Measurements from ENCODE around the gene THRB.

THRB gene

GRCh38 chr3:24156466-24156865 lies 338.2 kb downstream of the THRB start:
- Histone ChIP-seq H3K4me1 (ENCODE audit: control insufficient read depth, low read depth, low read length) (no peaks in the 10 kb centered on the region), H4K8ac (ENCODE audit: low read depth, low read length) (no peak overlapping the region), H3K79me1 (ENCODE audit: low read length) (no peaks in the 10 kb centered on the region), H2BK5ac (ENCODE audit: low read length) (no peak overlapping the region), H3K23ac (ENCODE audit: low read length) (no peak overlapping the region), H4K5ac (ENCODE audit: low read length) (no peak overlapping the region), H3K18ac (ENCODE audit: low read length) (no peak overlapping the region), H3K79me2 (ENCODE audit: control insufficient read depth, insufficient read depth, low read length) (no peaks in the 10 kb centered on the region), H3K4me3 (ENCODE audit: low read length) (no peak overlapping the region), H2AK5ac (ENCODE audit: low read length) (no peak overlapping the region), H3K27me3 (ENCODE audit: insufficient read depth, low read length, poor library complexity) (no peaks in the 10 kb centered on the region), H3K36me3 (ENCODE audit: control insufficient read depth, insufficient read depth, low read length) (no peaks in the 10 kb centered on the region), H3K56ac (ENCODE audit: low read length) (no peak overlapping the region), H2BK15ac (replicated peaks; ENCODE audit: low read depth) (no peak overlapping the region), H3K27ac (ENCODE audit: low read depth, low read length) (no peak overlapping the region), H3K9ac (ENCODE audit: low read length) (no peak overlapping the region), H3K4me2 (ENCODE audit: low read length) (no peak overlapping the region), H2BK120ac (ENCODE audit: low read depth, low read length) (no peak overlapping the region), H3K4ac (ENCODE audit: low read depth, low read length) (no peak overlapping the region)
- no CpG with 5 or more reads among the region's 2 CpGs for WGBS (ENCODE audit: extremely low coverage, insufficient coverage, low lambda C conversion rate)
- DNase-seq = peak; percentile 76

GRCh38 chr3:24155276-24155675 lies 339.4 kb downstream of the THRB start:
- Histone ChIP-seq H2BK5ac (ENCODE audit: low read length) (no peak overlapping the region), H3K4me1 (ENCODE audit: control insufficient read depth, low read depth, low read length) (no peaks in the 10 kb centered on the region), H3K18ac (ENCODE audit: low read length) (no peak overlapping the region), H2BK120ac (ENCODE audit: low read depth, low read length) (no peak overlapping the region), H3K36me3 (ENCODE audit: control insufficient read depth, insufficient read depth, low read length) (no peaks in the 10 kb centered on the region), H4K5ac (ENCODE audit: low read length) (no peak overlapping the region), H2AK5ac (ENCODE audit: low read length) (no peak overlapping the region), H3K9ac (ENCODE audit: low read length) (no peak overlapping the region), H3K27ac (ENCODE audit: low read depth, low read length) (no peak overlapping the region), H3K4me2 (ENCODE audit: low read length) (no peak overlapping the region), H3K79me1 (ENCODE audit: low read length) (no peaks in the 10 kb centered on the region), H4K8ac (ENCODE audit: low read depth, low read length) (no peak overlapping the region), H3K4ac (ENCODE audit: low read depth, low read length) (no peak overlapping the region), H3K4me3 (ENCODE audit: low read length) (no peak overlapping the region), H3K27me3 (ENCODE audit: insufficient read depth, low read length, poor library complexity) (no peaks in the 10 kb centered on the region), H2BK15ac (replicated peaks; ENCODE audit: low read depth) (no peak overlapping the region), H3K56ac (ENCODE audit: low read length) (no peak overlapping the region), H3K79me2 (ENCODE audit: control insufficient read depth, insufficient read depth, low read length) (no peaks in the 10 kb centered on the region), H3K23ac (ENCODE audit: low read length) (no peak overlapping the region)
- DNase-seq = no peak

- Histone ChIP-seq H2AK5ac (ENCODE audit: low read length) (no peak overlapping the region), H3K4ac (ENCODE audit: low read depth, low read length) (no peak overlapping the region), H3K36me3 (ENCODE audit: control insufficient read depth, insufficient read depth, low read length) (no peaks in the 10 kb centered on the region), H3K79me1 (ENCODE audit: low read length) (no peaks in the 10 kb centered on the region), H3K4me3 (ENCODE audit: low read length) (no peak overlapping the region), H3K27me3 (ENCODE audit: insufficient read depth, low read length, poor library complexity) (no peaks in the 10 kb centered on the region), H3K4me2 (ENCODE audit: low read length) (no peak overlapping the region), H3K18ac (ENCODE audit: low read length) (no peak overlapping the region), H2BK5ac (ENCODE audit: low read length) (no peak overlapping the region), H3K9ac (ENCODE audit: low read length) (no peak overlapping the region), H2BK120ac (ENCODE audit: low read depth, low read length) (no peak overlapping the region), H3K4me1 (ENCODE audit: control insufficient read depth, low read depth, low read length) (no peaks in the 10 kb centered on the region), H3K56ac (ENCODE audit: low read length) (no peak overlapping the region), H4K5ac (ENCODE audit: low read length) (no peak overlapping the region), H3K27ac (ENCODE audit: low read depth, low read length) (no peak overlapping the region), H2BK15ac (replicated peaks; ENCODE audit: low read depth) (no peak overlapping the region), H4K8ac (ENCODE audit: low read depth, low read length) (no peak overlapping the region), H3K23ac (ENCODE audit: low read length) (no peak overlapping the region), H3K79me2 (ENCODE audit: control insufficient read depth, insufficient read depth, low read length) (no peaks in the 10 kb centered on the region)
- DNase-seq = no peak
- no CpG with 5 or more reads among the region's 1 CpG for WGBS (ENCODE audit: extremely low coverage, insufficient coverage, low lambda C conversion rate)
Observed at GRCh38 chr3:24154781-24155180, 339.9 kb downstream of the THRB start.

- no peak overlapping the region for H2BK120ac ChIP-seq (ENCODE audit: low read depth, low read length)
- H3K4me1 ChIP-seq (ENCODE audit: control insufficient read depth, low read depth, low read length) = no peaks in the 10 kb centered on the region
- no peaks in the 10 kb centered on the region for H3K27me3 ChIP-seq (ENCODE audit: insufficient read depth, low read length, poor library complexity)
- H3K79me2 ChIP-seq (ENCODE audit: control insufficient read depth, insufficient read depth, low read length) = no peaks in the 10 kb centered on the region
- H3K23ac ChIP-seq (ENCODE audit: low read length) = no peak overlapping the region
- no peak overlapping the region for H2BK5ac ChIP-seq (ENCODE audit: low read length)
- no peak overlapping the region for H3K4ac ChIP-seq (ENCODE audit: low read depth, low read length)
- no CpG with 5 or more reads among the region's 2 CpGs for WGBS (ENCODE audit: extremely low coverage, insufficient coverage, low lambda C conversion rate)
- no peak overlapping the region for H2BK15ac ChIP-seq (replicated peaks; ENCODE audit: low read depth)
- H3K56ac ChIP-seq (ENCODE audit: low read length) = no peak overlapping the region
- no peak overlapping the region for H4K8ac ChIP-seq (ENCODE audit: low read depth, low read length)
- H3K4me3 ChIP-seq (ENCODE audit: low read length) = no peak overlapping the region
- H3K4me2 ChIP-seq (ENCODE audit: low read length) = no peak overlapping the region
- H3K79me1 ChIP-seq (ENCODE audit: low read length) = no peaks in the 10 kb centered on the region
- no peak overlapping the region for H3K9ac ChIP-seq (ENCODE audit: low read length)
- no peak overlapping the region for H2AK5ac ChIP-seq (ENCODE audit: low read length)
- no peak overlapping the region for H4K5ac ChIP-seq (ENCODE audit: low read length)
- no peak overlapping the region for H3K27ac ChIP-seq (ENCODE audit: low read depth, low read length)
- no peaks in the 10 kb centered on the region for H3K36me3 ChIP-seq (ENCODE audit: control insufficient read depth, insufficient read depth, low read length)
- no peak overlapping the region for H3K18ac ChIP-seq (ENCODE audit: low read length)
- no peak for DNase-seq
Observed at GRCh38 chr3:24154013-24154695, 340.5 kb downstream of the THRB start.

GRCh38 chr3:24151594-24151993 lies 343.1 kb downstream of the THRB start:
- H2BK5ac ChIP-seq (ENCODE audit: low read length) = no peak overlapping the region
- H3K27ac ChIP-seq (ENCODE audit: low read depth, low read length) = no peak overlapping the region
- H3K4me1 ChIP-seq (ENCODE audit: control insufficient read depth, low read depth, low read length) = no peaks in the 10 kb centered on the region
- no peak overlapping the region for H4K8ac ChIP-seq (ENCODE audit: low read depth, low read length)
- H4K5ac ChIP-seq (ENCODE audit: low read length) = no peak overlapping the region
- H3K4ac ChIP-seq (ENCODE audit: low read depth, low read length) = no peak overlapping the region
- H3K4me2 ChIP-seq (ENCODE audit: low read length) = no peak overlapping the region
- no peak overlapping the region for H2BK15ac ChIP-seq (replicated peaks; ENCODE audit: low read depth)
- WGBS (ENCODE audit: extremely low coverage, insufficient coverage, low lambda C conversion rate) = no CpG with 5 or more reads among the region's 3 CpGs
- no peak overlapping the region for H3K23ac ChIP-seq (ENCODE audit: low read length)
- H3K56ac ChIP-seq (ENCODE audit: low read length) = no peak overlapping the region
- H3K18ac ChIP-seq (ENCODE audit: low read length) = no peak overlapping the region
- no peak overlapping the region for H2AK5ac ChIP-seq (ENCODE audit: low read length)
- no peaks in the 10 kb centered on the region for H3K27me3 ChIP-seq (ENCODE audit: insufficient read depth, low read length, poor library complexity)
- H3K9ac ChIP-seq (ENCODE audit: low read length) = no peak overlapping the region
- no peak for DNase-seq
- H3K79me2 ChIP-seq (ENCODE audit: control insufficient read depth, insufficient read depth, low read length) = no peaks in the 10 kb centered on the region
- H3K79me1 ChIP-seq (ENCODE audit: low read length) = no peaks in the 10 kb centered on the region
- no peaks in the 10 kb centered on the region for H3K36me3 ChIP-seq (ENCODE audit: control insufficient read depth, insufficient read depth, low read length)
- H2BK120ac ChIP-seq (ENCODE audit: low read depth, low read length) = no peak overlapping the region
- no peak overlapping the region for H3K4me3 ChIP-seq (ENCODE audit: low read length)

GRCh38 chr3:24149032-24149431 lies 345.6 kb downstream of the THRB start:
- Histone ChIP-seq H3K4ac (ENCODE audit: low read depth, low read length) (no peak overlapping the region), H2BK5ac (ENCODE audit: low read length) (no peak overlapping the region), H2BK15ac (replicated peaks; ENCODE audit: low read depth) (no peak overlapping the region), H2BK120ac (ENCODE audit: low read depth, low read length) (no peak overlapping the region), H3K27ac (ENCODE audit: low read depth, low read length) (no peak overlapping the region), H3K79me1 (ENCODE audit: low read length) (no peaks in the 10 kb centered on the region), H3K79me2 (ENCODE audit: control insufficient read depth, insufficient read depth, low read length) (no peaks in the 10 kb centered on the region), H3K56ac (ENCODE audit: low read length) (no peak overlapping the region), H3K4me2 (ENCODE audit: low read length) (no peak overlapping the region), H3K36me3 (ENCODE audit: control insufficient read depth, insufficient read depth, low read length) (no peaks in the 10 kb centered on the region), H4K5ac (ENCODE audit: low read length) (no peak overlapping the region), H3K27me3 (ENCODE audit: insufficient read depth, low read length, poor library complexity) (no peaks in the 10 kb centered on the region), H3K23ac (ENCODE audit: low read length) (no peak overlapping the region), H3K4me1 (ENCODE audit: control insufficient read depth, low read depth, low read length) (peaks cover 2% of the 10 kb centered on the region), H4K8ac (ENCODE audit: low read depth, low read length) (no peak overlapping the region), H3K4me3 (ENCODE audit: low read length) (no peak overlapping the region), H2AK5ac (ENCODE audit: low read length) (no peak overlapping the region), H3K18ac (ENCODE audit: low read length) (no peak overlapping the region), H3K9ac (ENCODE audit: low read length) (no peak overlapping the region)
- peak; percentile 64 for DNase-seq
- no CpG with 5 or more reads among the region's 2 CpGs for WGBS (ENCODE audit: extremely low coverage, insufficient coverage, low lambda C conversion rate)
